Left lung (tissue), 10 donors: Measurements from ENCODE around the gene RERGL. TPM values are rescaled to one million over a fixed set of nuclear protein-coding genes. Genes with fewer than 3 reads are reported as not detected.
"Not testable (repeated sequence)": the region's sequence is repeated elsewhere in the genome, so short reads cannot be mapped to it uniquely, and the experiment has no call there.

Experiments
- ATAC-seq: fragments of 200-7000 bp; cut with Tn5 transposase; one replicate; pipeline ENCODE4 v1.9.1; 2020; ENCODE audit warnings: moderate library complexity
- DNase-seq, 4 donors: peaks; one replicate each; pipeline ENCODE4 v3.0.0-alpha.2; 2013 to 2020
- H3K27ac ChIP-seq, 2 donors: fragments of 200-600 bp; sonication (generic) in 1 of 2; one replicate each; pipeline versions ENCODE4 v1.5.0 to v1.8.0; 2020 to 2021
- H3K27me3 ChIP-seq, 2 donors: fragments of 200-600 bp; sonication (generic) in 1 of 2; one replicate each; pipeline versions ENCODE4 v1.5.0 to v1.8.0; 2020 to 2021
- H3K36me3 ChIP-seq, 2 donors: fragments of 200-600 bp; sonication (generic) in 1 of 2; one replicate each; pipeline versions ENCODE4 v1.5.0 to v1.8.0; 2020 to 2021
- H3K4me1 ChIP-seq, 2 donors: fragments of 200-600 bp; one replicate each; pipeline ENCODE4 v1.8.0; 2021
- H3K4me3 ChIP-seq, 2 donors: fragments of 200-600 bp; sonication (generic) in 1 of 2; one replicate each; pipeline versions ENCODE4 v1.5.0 to v1.8.0; 2020 to 2021; ENCODE audit warnings: mild to moderate bottlenecking in 1 of 2
- H3K9me3 ChIP-seq, 2 donors: fragments of 200-600 bp; sonication (generic) in 1 of 2; one replicate each; pipeline versions ENCODE4 v1.5.0 to v1.8.0; 2020 to 2021
- intact Hi-C, 2 donors: fragments of 100-400 bp; cut with DNase I; formaldehyde crosslinking; loops; one replicate each; pipeline versions ENCODE4 v1.11.2 to v1.14.2; 2022
- polyA plus RNA-seq, 6 donors: library from polyadenylated mRNA; unstranded; fragments of 120-200 nt; gene quantifications; one replicate each; pipeline ENCODE4 v1.2.1, GENCODE V29; 2013; ENCODE audit not compliant: insufficient read length in 6 of 6
- total RNA-seq, 2 donors: library from RNA; stranded (reverse); fragmentation: NEBNext Ultra II Directional; extraction: Animal tissue kit (Norgen Biotek cat#: 25700); gene quantifications; one replicate each; pipeline ENCODE4 v1.2.1, GENCODE V29; 2021
- TF ChIP-seq, protein P1 (sequence below), 2 donors: fragments of 200-600 bp; sonication (generic) in 1 of 2; IDR thresholded peaks; one replicate each; pipeline versions ENCODE4 v1.5.0 to v1.8.0; 2021; ENCODE audit warnings: antibody characterized with exemption in 2 of 2
- donor health status: DM: no; HTN: yes; CAD: no.
- donor health status: DM: no; HTN: no; CAD: no.

Gene RERGL
- total and polyA plus RNA-seq, 8 donors: 0.17 to 2.9 (median 0.47) TPM

DNA sequence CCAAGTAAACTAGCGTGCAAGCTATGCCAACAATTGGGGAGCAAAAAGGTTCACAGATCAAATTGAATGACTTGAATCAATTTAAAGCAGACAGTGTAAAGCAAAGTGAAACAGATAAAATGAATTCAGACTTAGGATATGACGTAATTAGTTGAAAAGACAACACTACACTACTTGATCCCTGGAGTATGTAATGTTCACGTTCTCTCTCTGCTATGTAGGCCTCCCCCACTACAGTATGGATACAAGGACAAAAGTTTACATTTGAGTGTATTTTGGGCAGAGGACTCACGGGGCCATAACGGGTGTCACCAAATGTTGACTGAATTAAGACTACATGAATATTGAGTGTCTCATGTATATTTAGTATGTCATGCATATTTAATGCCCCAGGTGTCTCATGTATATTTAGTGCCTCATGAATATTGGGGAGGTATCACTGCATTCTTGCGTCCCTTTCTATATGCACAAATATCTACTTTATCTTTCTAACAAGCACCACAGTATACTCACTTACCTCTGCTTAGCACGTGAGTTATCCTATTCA is 44.5 kb downstream of the RERGL start:
- H3K9me3 ChIP-seq: peaks cover 0 to 3% of the 10 kb centered on the region in 2 donors
- TF ChIP-seq, protein P1, sequence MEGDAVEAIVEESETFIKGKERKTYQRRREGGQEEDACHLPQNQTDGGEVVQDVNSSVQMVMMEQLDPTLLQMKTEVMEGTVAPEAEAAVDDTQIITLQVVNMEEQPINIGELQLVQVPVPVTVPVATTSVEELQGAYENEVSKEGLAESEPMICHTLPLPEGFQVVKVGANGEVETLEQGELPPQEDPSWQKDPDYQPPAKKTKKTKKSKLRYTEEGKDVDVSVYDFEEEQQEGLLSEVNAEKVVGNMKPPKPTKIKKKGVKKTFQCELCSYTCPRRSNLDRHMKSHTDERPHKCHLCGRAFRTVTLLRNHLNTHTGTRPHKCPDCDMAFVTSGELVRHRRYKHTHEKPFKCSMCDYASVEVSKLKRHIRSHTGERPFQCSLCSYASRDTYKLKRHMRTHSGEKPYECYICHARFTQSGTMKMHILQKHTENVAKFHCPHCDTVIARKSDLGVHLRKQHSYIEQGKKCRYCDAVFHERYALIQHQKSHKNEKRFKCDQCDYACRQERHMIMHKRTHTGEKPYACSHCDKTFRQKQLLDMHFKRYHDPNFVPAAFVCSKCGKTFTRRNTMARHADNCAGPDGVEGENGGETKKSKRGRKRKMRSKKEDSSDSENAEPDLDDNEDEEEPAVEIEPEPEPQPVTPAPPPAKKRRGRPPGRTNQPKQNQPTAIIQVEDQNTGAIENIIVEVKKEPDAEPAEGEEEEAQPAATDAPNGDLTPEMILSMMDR (IDR thresholded peaks at IDR 0.05): no peak
- intact Hi-C loops: no loop called here
- no peaks in the 10 kb centered on the region for H3K27me3 ChIP-seq
- no peak overlapping the region for H3K4me3 ChIP-seq
- no peaks in the 10 kb centered on the region for H3K4me1 ChIP-seq
- ATAC-seq (no peak), DNase-seq (no peak)
- H3K27ac ChIP-seq: no peak overlapping the region
- H3K36me3 ChIP-seq: no peaks in the 10 kb centered on the region

DNA sequence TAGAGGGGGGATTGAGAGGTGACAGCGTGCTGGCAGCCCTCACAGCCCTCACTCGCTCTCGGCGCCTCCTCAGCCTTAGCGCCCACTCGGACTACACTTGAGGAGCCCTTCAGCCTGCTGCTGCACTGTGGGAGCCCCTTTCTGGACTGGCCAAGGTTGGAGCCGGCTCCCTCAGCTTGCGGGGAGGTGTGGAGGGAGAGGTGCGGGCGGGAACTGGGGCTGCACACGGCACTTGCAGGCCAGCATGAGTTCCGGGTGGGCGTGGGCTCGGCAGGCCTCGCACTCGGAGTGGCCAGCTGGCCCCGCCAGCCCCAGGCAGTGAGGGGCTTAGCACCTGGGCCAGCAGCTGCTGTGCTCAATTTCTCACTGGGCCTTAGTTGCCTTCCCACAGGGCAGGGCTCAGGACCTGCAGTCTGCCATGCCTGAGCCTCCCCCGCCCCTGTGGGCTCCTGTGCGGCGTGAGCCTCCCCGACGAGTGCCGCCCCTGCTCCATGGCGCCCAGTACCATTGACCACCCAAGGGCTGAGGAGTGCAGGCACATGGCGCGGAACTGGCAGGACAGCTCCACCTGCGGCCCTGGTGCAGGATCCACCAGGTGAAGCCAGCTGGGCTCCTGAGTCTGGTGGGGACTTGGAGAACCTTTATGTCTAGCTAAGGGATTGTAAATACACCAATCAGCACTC is 49.8 kb downstream of the RERGL start:
- DNase-seq: peak in 1 of 4 donors; percentile 75
- H3K36me3 ChIP-seq, H3K4me3 ChIP-seq, H3K27me3 ChIP-seq, ATAC-seq, intact Hi-C loops, H3K4me1 ChIP-seq, H3K27ac ChIP-seq: not testable (repeated sequence)
- H3K9me3 ChIP-seq: peaks cover 0 to 24% of the 10 kb centered on the region in 2 donors

Other genes starting within 250 kb of the RERGL start
- gene PIK3C2G, start 171.3 kb upstream of the RERGL start, total RNA-seq: under 1 TPM; 0.13 to 0.50 TPM
- 10 to 100 TPM; 10.9 to 28.1 (median 21.9) TPM for gene PIK3C2G, start 171.3 kb upstream of the RERGL start, polyA plus RNA-seq